Vagina (tissue), 2 donors: ENCODE data around the gene ABCG8. TPM values are rescaled to one million over a fixed set of nuclear protein-coding genes. Genes with fewer than 3 reads are reported as not detected.
"Not testable (repeated sequence)": the region's sequence is repeated elsewhere in the genome, so short reads cannot be mapped to it uniquely, and the experiment has no call there.

ENCODE experiments used
- DNase-seq, 2 donors: peaks; one replicate each; pipeline ENCODE4 v3.0.0-alpha.2; 2017; ENCODE audit errors: extremely low spot score in 2 of 2
- H3K27ac ChIP-seq: fragments of 200-600 bp; sonication (generic); one replicate; pipeline ENCODE4 v1.5.1; 2019
- H3K27me3 ChIP-seq: fragments of 200-600 bp; sonication (generic); one replicate; pipeline ENCODE4 v1.5.1; 2019
- H3K36me3 ChIP-seq, 2 donors: fragments of 200-600 bp; sonication (generic); one replicate each; pipeline ENCODE4 v1.5.1; 2017 to 2019
- H3K4me1 ChIP-seq: fragments of 200-600 bp; sonication (generic); one replicate; pipeline ENCODE4 v1.5.1; 2019
- H3K4me3 ChIP-seq, 2 donors: fragments of 200-600 bp; sonication (generic); 1 replicate in 1 of 2; 2 replicates in 1 of 2; pipeline ENCODE4 v1.5.1; 2016 to 2019
- H3K9me3 ChIP-seq: fragments of 200-600 bp; sonication (generic); one replicate; pipeline ENCODE4 v1.5.1; 2019
- POLR2A ChIP-seq, 2 donors: fragments of 450-650 bp; IDR thresholded peaks; one replicate each; pipeline ENCODE4 v1.6.1; 2017; ENCODE audit warnings: antibody characterized with exemption in 2 of 2, mild to moderate bottlenecking in 2 of 2, moderate library complexity in 2 of 2
- POLR2AphosphoS5 ChIP-seq, 2 donors: sonication (generic); formaldehyde crosslinking; IDR thresholded peaks; one replicate each; pipeline ENCODE4 v1.9.0; 2017; ENCODE audit warnings: antibody characterized with exemption in 2 of 2, mild to moderate bottlenecking in 2 of 2, low read depth in 1 of 2; ENCODE audit not compliant: insufficient read depth in 1 of 2
- intact Hi-C: fragments of 100-400 bp; cut with DNase I; formaldehyde crosslinking; loops from one replicate; pipeline ENCODE4 v1.15.1; 2023
- total RNA-seq: library from RNA; depleted of rRNA; stranded (reverse); fragments of >200 nt; gene quantifications from one replicate; pipeline ENCODE4 v1.2.3, GENCODE V29; 2016
- TF ChIP-seq, protein P1 (sequence below), 3 experiments: fragments of 450-650 bp in 2 of 3; fragments of 200-600 bp in 1 of 3; sonication (generic) in 1 of 3; IDR thresholded peaks; one replicate each; pipeline ENCODE4 v1.5.1; 2017 to 2019; ENCODE audit warnings: antibody characterized with exemption in 3 of 3, mild to moderate bottlenecking in 2 of 3, moderate library complexity in 2 of 3

The ABCG8 gene
- total RNA-seq, 1 donor from 2014 or later: not detected

DNA sequence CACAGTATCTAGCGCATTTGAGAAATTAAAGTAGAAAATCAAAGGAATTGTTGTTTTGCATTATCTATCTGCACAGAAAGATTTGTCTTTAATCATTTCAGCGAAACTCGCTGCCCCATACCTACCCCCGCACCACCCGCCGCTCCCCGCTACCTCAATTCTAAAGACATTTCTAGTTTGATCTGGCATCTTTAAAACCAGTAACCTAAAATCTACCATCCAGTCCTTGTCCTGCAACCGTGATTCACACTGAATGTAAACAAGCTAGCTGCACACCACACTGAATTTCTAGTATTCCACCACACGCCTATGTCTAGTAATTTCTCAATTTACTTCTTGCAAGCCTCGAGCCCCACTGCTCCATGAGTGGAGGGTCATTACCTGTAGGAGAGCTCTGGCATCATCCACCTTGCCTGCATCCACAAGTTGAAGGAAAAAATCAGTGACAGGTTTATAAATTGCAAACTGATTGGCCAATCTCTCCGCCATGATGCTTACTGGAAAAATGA lies 60.1 kb downstream of the ABCG8 start:
- H3K27me3 ChIP-seq: no peaks in the 10 kb centered on the region
- H3K27ac ChIP-seq: no peak overlapping the region
- TF ChIP-seq POLR2A (IDR thresholded peaks at IDR 0.05): no peak
- TF ChIP-seq POLR2AphosphoS5 (IDR thresholded peaks at IDR 0.05; ENCODE audit: insufficient read depth in 1 of 2, low read depth in 1 of 2): no peak
- TF ChIP-seq, protein P1, sequence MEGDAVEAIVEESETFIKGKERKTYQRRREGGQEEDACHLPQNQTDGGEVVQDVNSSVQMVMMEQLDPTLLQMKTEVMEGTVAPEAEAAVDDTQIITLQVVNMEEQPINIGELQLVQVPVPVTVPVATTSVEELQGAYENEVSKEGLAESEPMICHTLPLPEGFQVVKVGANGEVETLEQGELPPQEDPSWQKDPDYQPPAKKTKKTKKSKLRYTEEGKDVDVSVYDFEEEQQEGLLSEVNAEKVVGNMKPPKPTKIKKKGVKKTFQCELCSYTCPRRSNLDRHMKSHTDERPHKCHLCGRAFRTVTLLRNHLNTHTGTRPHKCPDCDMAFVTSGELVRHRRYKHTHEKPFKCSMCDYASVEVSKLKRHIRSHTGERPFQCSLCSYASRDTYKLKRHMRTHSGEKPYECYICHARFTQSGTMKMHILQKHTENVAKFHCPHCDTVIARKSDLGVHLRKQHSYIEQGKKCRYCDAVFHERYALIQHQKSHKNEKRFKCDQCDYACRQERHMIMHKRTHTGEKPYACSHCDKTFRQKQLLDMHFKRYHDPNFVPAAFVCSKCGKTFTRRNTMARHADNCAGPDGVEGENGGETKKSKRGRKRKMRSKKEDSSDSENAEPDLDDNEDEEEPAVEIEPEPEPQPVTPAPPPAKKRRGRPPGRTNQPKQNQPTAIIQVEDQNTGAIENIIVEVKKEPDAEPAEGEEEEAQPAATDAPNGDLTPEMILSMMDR (IDR thresholded peaks at IDR 0.05): no peak
- no peaks in the 10 kb centered on the region for H3K4me1 ChIP-seq
- DNase-seq: no peak
- peaks cover 0 to 19% of the 10 kb centered on the region in 2 donors for H3K36me3 ChIP-seq
- intact Hi-C loops: no loop called here
- no peaks in the 10 kb centered on the region for H3K9me3 ChIP-seq
- no peak overlapping the region for H3K4me3 ChIP-seq

GRCh38 chr2:43899589-43899988 lies 60.8 kb downstream of the ABCG8 start:
- Histone ChIP-seq H3K4me1 (no peaks in the 10 kb centered on the region), H3K36me3 (peaks cover 0 to 21% of the 10 kb centered on the region in 2 donors), H3K9me3 (no peaks in the 10 kb centered on the region), H3K27me3 (no peaks in the 10 kb centered on the region), H3K4me3 (no peak overlapping the region), H3K27ac (no peak overlapping the region)
- intact Hi-C loops: no loop called here
- DNase-seq: no peak
- no peak for TF ChIP-seq POLR2AphosphoS5 (IDR thresholded peaks at IDR 0.05; ENCODE audit: insufficient read depth in 1 of 2, low read depth in 1 of 2)
- TF ChIP-seq, protein P1 (IDR thresholded peaks at IDR 0.05): no peak

DNA sequence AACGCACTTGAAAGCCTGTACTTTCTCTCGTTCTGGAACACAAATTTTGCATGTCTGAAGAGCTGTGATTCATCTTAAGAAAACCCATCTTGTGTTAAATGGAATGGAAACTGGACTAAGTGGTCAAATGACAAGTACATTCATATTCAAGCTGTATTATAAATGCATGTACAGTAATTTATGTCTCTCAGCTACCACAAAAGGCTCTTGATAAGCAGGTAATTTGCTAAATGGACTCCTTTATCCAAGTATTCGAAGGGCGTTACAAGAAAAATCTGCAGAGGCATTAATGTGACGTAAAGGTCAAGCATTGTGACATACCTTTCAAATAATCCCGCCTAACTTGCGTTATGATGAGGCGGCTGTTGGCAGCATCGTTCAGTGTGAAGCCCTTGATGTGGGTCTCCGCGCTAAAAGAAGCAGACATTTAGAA lies 66.6 kb downstream of the ABCG8 start:
- Histone ChIP-seq H3K4me3 (no peak overlapping the region), H3K36me3 (peaks cover 0 to 32% of the 10 kb centered on the region in 2 donors), H3K27ac (no peak overlapping the region), H3K27me3 (no peaks in the 10 kb centered on the region), H3K4me1 (no peaks in the 10 kb centered on the region), H3K9me3 (no peaks in the 10 kb centered on the region)
- intact Hi-C loops: no loop called here
- no peak for DNase-seq
- TF ChIP-seq POLR2A (IDR thresholded peaks at IDR 0.05) (no peak), POLR2AphosphoS5 (IDR thresholded peaks at IDR 0.05; ENCODE audit: insufficient read depth in 1 of 2, low read depth in 1 of 2) (no peak)
- TF ChIP-seq, protein P1 (IDR thresholded peaks at IDR 0.05): no peak

DNA sequence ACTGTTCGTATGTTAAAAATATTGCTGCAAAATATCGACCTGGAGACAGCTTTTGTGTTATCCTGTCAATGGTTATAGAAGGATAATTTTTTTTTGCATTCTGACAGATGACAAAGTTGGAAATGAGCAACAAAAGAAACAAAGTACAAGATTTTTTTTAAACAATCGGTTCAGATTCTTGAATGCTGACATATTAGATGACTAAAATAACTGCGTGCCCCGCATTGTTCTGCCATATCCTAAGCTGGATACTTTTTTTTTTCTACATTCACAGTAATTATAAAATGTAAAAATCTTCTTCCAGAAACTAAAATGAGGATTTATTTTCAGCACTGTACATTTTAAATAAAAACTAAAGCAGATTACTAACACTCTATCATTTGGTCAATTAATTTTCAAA lies 67.1 kb downstream of the ABCG8 start:
- H3K9me3 ChIP-seq: no peaks in the 10 kb centered on the region
- TF ChIP-seq, protein P1 (IDR thresholded peaks at IDR 0.05): no peak
- TF ChIP-seq POLR2AphosphoS5 (IDR thresholded peaks at IDR 0.05; ENCODE audit: insufficient read depth in 1 of 2, low read depth in 1 of 2) (no peak), POLR2A (IDR thresholded peaks at IDR 0.05) (no peak)
- H3K4me3 ChIP-seq: no peak overlapping the region
- no peaks in the 10 kb centered on the region for H3K27me3 ChIP-seq
- no peak for DNase-seq
- H3K36me3 ChIP-seq: peaks cover 0 to 32% of the 10 kb centered on the region in 2 donors
- intact Hi-C loops: no loop called here
- no peak overlapping the region for H3K27ac ChIP-seq
- H3K4me1 ChIP-seq: no peaks in the 10 kb centered on the region

DNA sequence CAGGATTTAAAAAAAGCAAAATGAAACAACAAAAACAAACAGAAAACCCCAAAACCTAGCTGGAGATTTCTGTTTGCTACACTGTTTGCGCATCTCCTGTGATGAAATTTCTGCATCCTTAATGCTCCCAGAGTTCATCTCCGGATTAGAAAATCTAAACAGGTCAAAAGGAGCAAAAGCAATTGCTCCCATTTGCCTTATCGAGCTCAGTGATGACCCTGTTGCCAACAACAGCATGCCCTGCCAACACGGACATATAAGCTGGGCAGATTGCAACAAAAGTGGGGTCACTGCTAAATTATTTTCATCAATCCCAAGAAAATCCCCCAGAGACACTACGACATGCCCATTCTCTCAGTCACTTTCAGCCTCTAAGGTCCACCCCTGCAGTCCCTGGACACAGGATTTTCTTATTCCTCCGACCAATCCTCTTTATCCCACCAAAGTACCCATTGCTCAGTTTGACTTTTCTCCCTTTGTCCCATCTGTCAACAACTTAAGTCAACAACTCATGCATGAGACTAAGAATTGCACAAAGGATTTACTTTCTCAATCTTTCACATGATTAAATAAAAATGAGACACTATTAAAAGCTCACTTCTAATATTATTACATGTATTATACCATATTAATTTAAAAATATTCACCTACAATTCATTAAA lies 67.8 kb downstream of the ABCG8 start:
- Histone ChIP-seq H3K9me3 (no peaks in the 10 kb centered on the region), H3K36me3 (peaks cover 0 to 26% of the 10 kb centered on the region in 2 donors), H3K4me1 (no peaks in the 10 kb centered on the region), H3K27me3 (no peaks in the 10 kb centered on the region), H3K27ac (no peak overlapping the region), H3K4me3 (no peak overlapping the region)
- no peak for TF ChIP-seq POLR2AphosphoS5 (IDR thresholded peaks at IDR 0.05; ENCODE audit: insufficient read depth in 1 of 2, low read depth in 1 of 2)
- TF ChIP-seq, protein P1 (IDR thresholded peaks at IDR 0.05): no peak
- TF ChIP-seq POLR2A (IDR thresholded peaks at IDR 0.05): no peak
- no peak for DNase-seq
- intact Hi-C loops: no loop called here

GRCh38 chr2:43911136-43911790 lies 72.5 kb downstream of the ABCG8 start:
- DNase-seq, H3K4me1 ChIP-seq, intact Hi-C loops, H3K4me3 ChIP-seq, H3K27ac ChIP-seq, H3K9me3 ChIP-seq, H3K27me3 ChIP-seq: not testable (repeated sequence)
- H3K36me3 ChIP-seq: peaks cover 0 to 43% of the 10 kb centered on the region in 2 donors
